Activated naive CD4-positive, alpha-beta T cell treated with Interleukin-2 at 50 U/mL for 16 hours (primary cell): ENCODE data around the gene DPY19L2.
"Not testable (repeated sequence)": the region's sequence is repeated elsewhere in the genome, so short reads cannot be mapped to it uniquely, and the experiment has no call there.

Experiments used
- DNase-seq: peaks from one replicate; pipeline ENCODE4 v3.0.0-alpha.2; 2020

Gene DPY19L2

GRCh38 chr12:63658501-63658900 lies 9.8 kb downstream of the DPY19L2 start:
- DNase-seq: not testable (repeated sequence)

GRCh38 chr12:63656407-63656806 lies 11.9 kb downstream of the DPY19L2 start:
- not testable (repeated sequence) for DNase-seq

- DNase-seq: not testable (repeated sequence)
These were observed 12.6 kb downstream of the DPY19L2 start for GRCh38 chr12:63655543-63656257.

- DNase-seq: not testable (repeated sequence)
These were observed 13.8 kb downstream of the DPY19L2 start for GRCh38 chr12:63654481-63654880.

- not testable (repeated sequence) for DNase-seq
These were observed 18.8 kb downstream of the DPY19L2 start for GRCh38 chr12:63649517-63649916.

- not testable (repeated sequence) for DNase-seq
These were observed 24.7 kb downstream of the DPY19L2 start for GRCh38 chr12:63643381-63644140.

- not testable (repeated sequence) for DNase-seq
These were observed 44.0 kb downstream of the DPY19L2 start for GRCh38 chr12:63624258-63624657.

GRCh38 chr12:63615544-63615943 lies 52.7 kb downstream of the DPY19L2 start:
- not testable (repeated sequence) for DNase-seq

- DNase-seq: not testable (repeated sequence)
These were observed 57.0 kb downstream of the DPY19L2 start for GRCh38 chr12:63611285-63611684.

GRCh38 chr12:63609281-63609680 lies 59.0 kb downstream of the DPY19L2 start:
- not testable (repeated sequence) for DNase-seq

- DNase-seq: not testable (repeated sequence)
These were observed 63.3 kb downstream of the DPY19L2 start for GRCh38 chr12:63604985-63605384.

GRCh38 chr12:63594828-63595227 lies 73.5 kb downstream of the DPY19L2 start:
- not testable (repeated sequence) for DNase-seq

GRCh38 chr12:63584426-63584825 lies 83.9 kb downstream of the DPY19L2 start:
- not testable (repeated sequence) for DNase-seq

GRCh38 chr12:63583289-63583688 lies 85.0 kb downstream of the DPY19L2 start:
- DNase-seq: not testable (repeated sequence)

- DNase-seq: not testable (repeated sequence)
These were observed 90.7 kb downstream of the DPY19L2 start for GRCh38 chr12:63577631-63578030.

GRCh38 chr12:63572038-63572437 lies 96.3 kb downstream of the DPY19L2 start:
- DNase-seq: not testable (repeated sequence)

- not testable (repeated sequence) for DNase-seq
These were observed 109.8 kb downstream of the DPY19L2 start for GRCh38 chr12:63558445-63558844.

- DNase-seq: not testable (repeated sequence)
These were observed 116.9 kb downstream of the DPY19L2 start for GRCh38 chr12:63551397-63551796.

GRCh38 chr12:63549034-63549433 lies 119.3 kb downstream of the DPY19L2 start:
- DNase-seq: not testable (repeated sequence)

GRCh38 chr12:63545298-63545916 lies 122.9 kb downstream of the DPY19L2 start:
- not testable (repeated sequence) for DNase-seq

- not testable (repeated sequence) for DNase-seq
These were observed 129.6 kb downstream of the DPY19L2 start for GRCh38 chr12:63538656-63539055.

- DNase-seq: not testable (repeated sequence)
These were observed 130.5 kb downstream of the DPY19L2 start for GRCh38 chr12:63537838-63538237.

GRCh38 chr12:63529641-63530040 lies 138.7 kb downstream of the DPY19L2 start:
- not testable (repeated sequence) for DNase-seq
